GM21576 (cell line): Measurements from ENCODE around the gene TOP1.

Experiments
- ATAC-seq: cut with Tn5 transposase; IDR thresholded peaks from one replicate; pipeline ENCODE4 v1.9.1; 2021; ENCODE audit warnings: mild to moderate bottlenecking, moderate library complexity; ENCODE audit not compliant: unreplicated experiment

The TOP1 gene

DNA sequence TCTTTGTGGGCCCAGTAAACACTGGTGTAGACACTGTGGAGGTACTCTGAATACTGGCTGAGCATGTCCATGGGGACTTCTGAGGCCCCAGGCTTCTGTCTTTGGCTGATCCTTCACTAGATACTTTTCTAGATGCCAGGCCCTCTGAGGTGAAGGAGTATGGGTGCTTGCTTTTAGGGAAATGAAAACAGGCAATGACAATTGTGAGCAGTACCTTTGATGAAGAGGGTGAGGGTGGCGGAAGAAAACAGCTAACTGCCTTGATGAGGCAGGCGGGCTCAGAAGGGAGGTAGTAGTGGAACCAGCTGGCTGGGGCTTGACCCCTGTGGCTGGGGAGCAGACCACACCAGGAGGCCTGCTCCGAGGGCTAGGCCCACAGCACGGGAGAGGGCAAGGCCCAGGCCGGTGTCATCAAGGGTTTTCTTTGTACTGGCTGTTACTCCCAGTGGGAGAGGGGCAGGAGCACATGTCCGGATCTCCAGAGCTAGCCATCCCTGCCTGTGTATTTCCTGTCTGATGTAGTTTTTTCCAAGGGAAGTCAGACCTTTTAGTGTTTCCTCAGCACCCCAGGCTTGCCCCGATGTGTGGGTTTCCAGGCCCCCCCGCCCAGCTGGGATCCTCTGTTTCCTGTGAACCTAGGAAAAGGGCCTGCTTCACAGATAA, 112.7 kb downstream of the TOP1 start:
- no peak for ATAC-seq

- no peak for ATAC-seq
Observed at GRCh38 chr20:41142245-41142644, 113.6 kb downstream of the TOP1 start.

- no peak for ATAC-seq
Observed at GRCh38 chr20:41142919-41143318, 114.3 kb downstream of the TOP1 start.

GRCh38 chr20:41143354-41143753, 114.7 kb downstream of the TOP1 start:
- no peak for ATAC-seq

DNA sequence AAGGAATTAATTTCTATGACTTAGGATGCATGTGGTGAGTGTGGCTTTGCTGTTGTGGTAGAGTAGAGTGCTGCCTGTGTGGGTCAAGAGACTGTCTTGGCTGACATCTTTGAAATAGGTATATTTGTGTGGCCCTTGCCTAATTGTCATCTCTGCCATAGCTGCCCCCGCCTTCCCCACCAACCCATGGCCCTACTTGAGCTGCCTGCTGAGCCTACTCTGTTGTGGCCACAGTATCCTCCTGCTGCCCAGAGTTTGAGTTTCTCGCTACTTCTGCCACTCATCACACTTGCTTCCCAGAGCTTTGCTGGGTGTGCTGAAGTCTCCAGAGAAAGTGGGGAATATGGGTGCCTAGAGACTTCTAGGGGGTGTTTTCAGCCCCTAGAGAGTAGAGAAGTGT, 116.7 kb downstream of the TOP1 start:
- no peak for ATAC-seq

DNA sequence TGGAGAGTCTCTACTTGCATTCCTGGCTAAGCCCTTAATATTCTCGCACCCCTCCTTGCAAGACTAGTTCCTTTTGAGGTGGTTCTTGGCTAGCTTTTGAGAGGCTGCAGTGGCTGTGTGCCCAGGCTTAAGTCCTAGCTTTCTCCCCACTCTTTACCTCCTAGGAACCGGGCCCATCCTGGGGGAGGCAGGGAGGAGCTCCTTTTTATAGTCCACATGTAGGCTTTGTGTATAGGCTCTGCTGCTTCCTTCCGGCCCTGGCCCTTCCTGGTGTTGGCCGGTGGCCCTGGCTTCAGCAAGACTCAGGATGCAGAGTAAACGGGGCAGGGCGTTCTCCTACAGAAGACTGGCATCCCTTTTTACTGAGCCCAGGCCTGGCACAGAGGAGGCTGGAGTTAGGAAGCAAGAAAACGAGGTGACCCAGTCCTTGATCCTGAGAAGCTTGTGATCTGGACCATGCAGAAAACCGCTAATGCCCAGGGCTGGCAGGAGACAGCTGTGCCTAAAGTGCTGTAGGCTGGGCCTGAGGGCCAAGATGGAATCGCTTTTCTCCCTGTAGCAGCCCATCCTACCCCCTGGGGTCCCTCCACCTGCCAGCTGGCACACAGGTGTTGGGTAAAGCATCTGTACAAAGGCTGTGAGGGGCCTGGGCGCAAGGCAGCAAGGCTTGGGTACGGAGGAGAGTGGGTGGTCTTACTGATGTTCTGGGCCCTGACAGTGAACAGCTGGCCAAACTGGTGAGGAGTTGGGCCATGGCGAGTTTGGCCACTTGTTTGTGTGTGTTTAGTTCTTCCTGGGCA, 117.4 kb downstream of the TOP1 start:
- ATAC-seq, result no peak

GRCh38 chr20:41147767-41148191, 119.2 kb downstream of the TOP1 start:
- no peak for ATAC-seq

- no peak for ATAC-seq
Observed at GRCh38 chr20:41148942-41149341, 120.3 kb downstream of the TOP1 start.

DNA sequence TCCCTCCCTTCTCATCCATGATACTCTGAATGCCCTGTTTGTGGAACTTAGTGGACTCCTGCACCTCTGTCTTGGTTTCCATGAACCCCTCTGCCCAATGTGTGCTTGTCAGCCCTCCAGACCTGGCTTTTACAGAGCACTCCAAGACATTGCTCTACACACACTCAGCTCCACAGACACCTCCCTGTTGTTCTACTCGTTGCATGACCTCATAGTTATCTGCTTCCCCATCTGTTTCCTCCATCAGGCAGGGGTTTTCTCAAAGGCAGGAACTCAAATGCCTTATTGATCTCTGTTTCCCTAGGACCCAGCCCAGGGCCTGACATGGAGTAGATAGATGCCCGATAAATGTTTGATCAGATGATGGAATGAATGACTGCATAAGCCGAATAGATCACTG, 122.0 kb downstream of the TOP1 start:
- ATAC-seq, result no peak

DNA sequence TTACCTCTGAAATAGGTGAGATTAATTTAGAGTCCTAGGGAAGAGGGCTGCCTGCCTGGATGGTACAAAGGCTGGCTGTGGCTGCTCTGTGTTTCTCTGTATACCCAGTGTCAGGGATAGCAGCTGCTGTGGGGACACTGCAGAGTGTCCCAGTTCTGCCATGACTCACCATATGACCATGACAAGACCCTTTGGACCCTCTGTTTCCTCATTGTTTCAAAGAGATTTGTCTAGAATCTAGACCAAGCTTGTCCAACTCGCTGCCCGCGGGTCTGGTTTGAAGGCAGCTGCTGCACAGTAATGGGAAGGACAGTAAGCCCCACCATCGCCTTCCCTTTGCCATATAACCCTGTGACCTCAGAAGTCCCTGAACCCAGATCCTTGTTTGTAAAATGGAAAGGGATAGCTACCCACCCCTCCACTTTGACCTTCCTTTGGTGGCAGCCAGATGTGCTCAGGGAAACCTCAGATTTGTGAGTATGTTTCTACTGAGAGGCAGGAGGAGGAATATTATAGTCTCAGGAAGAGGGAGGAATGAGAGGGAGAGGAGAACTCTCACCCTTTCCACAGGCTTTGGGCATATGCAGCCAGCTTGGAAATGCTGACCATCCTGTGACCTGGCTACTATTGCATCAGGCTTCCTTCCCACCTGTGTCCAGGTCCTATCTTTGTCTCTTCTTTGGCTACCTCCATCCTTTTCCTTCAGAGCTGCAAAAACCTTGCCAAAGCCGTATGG, 122.7 kb downstream of the TOP1 start:
- no peak for ATAC-seq

DNA sequence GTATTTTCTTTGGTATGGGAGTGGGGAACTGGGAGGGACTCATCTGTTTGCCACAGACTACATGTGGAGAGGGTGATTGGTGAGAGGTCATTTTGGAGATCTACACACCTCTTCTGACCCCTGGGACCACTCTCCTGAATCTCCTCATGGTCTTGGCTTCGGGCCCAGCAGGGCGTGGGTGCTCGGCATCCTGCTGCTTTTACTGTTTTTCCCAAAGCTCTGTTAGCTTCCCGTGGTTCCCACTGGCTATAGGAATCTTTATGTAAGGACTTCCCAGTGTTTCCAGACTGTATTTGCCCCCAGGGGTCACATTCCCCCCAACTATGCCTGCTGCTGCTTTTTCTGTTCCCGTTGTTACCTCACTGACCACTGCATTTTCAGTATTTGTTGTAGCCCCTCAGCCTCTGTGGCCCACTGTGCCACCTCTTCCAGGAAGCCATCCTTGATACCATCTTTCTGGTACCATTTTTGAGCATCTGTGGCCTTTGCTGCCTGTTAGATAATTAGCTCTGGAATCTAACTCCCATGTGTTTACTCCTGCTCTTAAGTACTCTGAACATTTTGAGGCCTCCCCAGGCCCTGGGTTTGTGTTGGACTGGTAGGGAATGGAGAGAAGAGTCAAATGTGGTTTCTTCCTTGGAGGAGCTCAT, 123.6 kb downstream of the TOP1 start:
- ATAC-seq, result no peak

GRCh38 chr20:41154436-41155176, 126.0 kb downstream of the TOP1 start:
- ATAC-seq, result no peak

GRCh38 chr20:41155261-41155660, 126.6 kb downstream of the TOP1 start:
- ATAC-seq, result no peak

DNA sequence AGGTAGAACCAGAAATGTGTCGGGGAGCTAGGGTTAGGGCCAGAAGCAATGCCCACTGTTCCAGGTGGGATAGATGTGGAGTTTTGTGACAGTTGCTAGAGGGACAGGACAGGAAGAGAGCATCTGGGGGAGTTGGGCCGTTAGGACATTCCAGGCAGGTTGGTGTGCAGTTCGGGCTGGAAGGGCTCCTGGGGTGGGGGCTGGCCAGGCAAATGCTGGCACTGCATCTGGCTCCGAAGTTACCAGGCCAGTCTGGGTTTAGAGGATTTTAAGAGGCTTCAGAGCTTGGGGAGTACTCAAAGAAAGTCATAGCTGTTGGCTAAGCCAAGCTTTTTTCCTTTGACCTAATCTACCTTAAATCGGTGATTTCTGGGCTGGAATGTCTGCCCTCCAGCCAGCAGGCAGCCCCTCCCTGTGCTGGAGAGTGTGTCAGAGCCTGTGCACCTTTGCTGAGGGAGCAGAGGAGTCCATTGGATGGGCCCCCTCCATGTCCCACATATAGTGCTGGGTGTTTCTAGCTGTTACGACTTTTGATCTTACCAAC, 129.5 kb downstream of the TOP1 start:
- ATAC-seq, result no peak

- ATAC-seq, result no peak
Observed at GRCh38 chr20:41159547-41159946, 130.9 kb downstream of the TOP1 start.

GRCh38 chr20:41160686-41161085, 132.1 kb downstream of the TOP1 start:
- no peak for ATAC-seq

GRCh38 chr20:41161886-41162285, 133.3 kb downstream of the TOP1 start:
- no peak for ATAC-seq

DNA sequence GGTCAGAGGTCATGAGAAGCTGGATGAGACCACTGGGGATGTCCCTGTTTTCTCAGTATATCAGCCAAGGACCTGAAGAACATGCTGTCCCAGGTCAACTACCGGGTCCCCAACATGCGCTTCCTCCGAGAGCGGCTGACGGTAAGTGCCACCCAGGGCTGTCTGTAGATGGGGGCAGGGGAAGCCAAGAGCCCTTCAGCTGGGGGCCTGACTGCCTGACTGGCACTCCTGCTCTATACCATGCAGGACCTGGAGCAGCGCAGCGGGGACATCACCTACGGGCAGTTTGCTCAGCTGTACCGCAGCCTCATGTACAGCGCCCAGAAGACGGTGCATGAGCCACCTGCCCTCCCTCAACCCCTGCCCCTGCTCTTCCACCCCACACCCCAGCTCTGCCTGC, 133.8 kb downstream of the TOP1 start:
- ATAC-seq, result no peak

- no peak for ATAC-seq
Observed at GRCh38 chr20:41163821-41164220, 135.2 kb downstream of the TOP1 start.
